NCI-H2107 treated with DMSO at 0.1 percent for 48 hours (cell line): ENCODE measurements around the gene TRAF3.
"Not testable (repeated sequence)": the region's sequence is repeated elsewhere in the genome, so short reads cannot be mapped to it uniquely, and the experiment has no call there.

Experiments used
- DNase-seq: peaks from one replicate; lab custom pipeline; 2025; ENCODE audit not compliant: unreplicated experiment; lab: John Stamatoyannopoulos, UW

TRAF3 gene

DNA sequence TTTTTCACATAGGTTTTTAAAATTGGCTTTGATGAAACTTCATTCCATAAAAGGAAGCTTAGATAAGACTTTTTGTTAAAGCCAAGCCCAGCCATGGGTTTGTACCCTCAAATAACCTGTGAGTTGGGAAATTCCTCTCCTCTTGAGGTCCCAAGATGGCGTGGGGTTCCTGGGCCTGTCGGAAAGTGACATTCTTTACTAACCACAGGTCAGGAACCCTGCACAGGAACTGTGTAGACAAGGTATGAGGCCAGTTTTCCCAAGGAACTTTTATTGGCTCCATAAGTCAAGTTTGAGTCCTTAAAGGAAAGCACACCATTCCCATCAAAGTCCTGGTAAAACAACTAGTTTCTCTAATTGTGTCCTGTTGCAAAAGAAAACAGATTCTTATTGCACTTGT, 80.2 kb downstream of the TRAF3 start:
- DNase-seq: no peak

DNA sequence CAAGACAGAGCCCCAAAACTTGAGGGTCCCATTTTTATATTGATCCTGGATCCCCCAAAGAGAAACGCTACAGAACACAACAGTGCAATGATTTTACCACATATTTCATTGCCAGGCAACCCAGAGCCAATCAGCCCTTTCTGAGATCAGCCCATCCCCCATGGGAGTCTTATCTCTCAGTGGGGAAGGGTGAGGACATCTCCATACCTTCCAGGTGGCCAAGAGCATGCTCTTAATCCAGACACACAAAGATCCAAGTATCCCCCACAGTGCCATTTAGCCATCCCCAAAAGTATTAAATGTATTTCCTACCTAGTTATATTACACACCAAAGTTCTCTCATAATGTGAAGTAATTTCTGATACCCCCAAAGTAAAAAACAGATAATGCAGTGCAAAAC, 82.7 kb downstream of the TRAF3 start:
- no peak for DNase-seq

DNA sequence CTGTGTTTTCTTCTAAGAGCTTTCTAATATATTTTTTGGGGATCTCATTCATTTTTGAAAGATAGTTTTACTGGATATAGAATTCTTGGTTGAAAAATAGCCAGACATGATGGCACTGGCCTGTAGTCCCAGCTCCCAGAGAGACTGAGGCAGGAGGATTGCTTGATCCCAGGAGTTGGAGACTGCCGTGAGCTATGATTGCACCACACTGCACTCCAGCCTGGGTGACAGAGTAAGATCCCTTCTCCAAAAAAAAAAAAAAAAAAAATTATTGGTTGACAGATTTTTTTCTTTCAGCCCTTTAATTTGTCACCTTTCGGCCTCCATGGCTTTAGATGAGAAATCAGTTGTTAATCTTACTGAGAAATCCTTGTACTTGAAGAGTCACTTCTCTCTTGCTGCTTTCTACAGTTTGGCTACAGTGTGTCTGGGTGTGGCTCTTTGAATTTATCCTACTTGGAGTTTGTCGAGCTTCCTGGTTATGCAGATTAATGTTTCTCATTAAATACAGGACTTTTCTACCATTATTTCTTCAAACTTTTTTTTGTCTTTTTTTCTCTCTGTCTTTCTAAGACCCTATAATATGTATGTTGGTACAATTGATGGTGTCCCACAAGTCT, 85.0 kb downstream of the TRAF3 start:
- no peak for DNase-seq

DNA sequence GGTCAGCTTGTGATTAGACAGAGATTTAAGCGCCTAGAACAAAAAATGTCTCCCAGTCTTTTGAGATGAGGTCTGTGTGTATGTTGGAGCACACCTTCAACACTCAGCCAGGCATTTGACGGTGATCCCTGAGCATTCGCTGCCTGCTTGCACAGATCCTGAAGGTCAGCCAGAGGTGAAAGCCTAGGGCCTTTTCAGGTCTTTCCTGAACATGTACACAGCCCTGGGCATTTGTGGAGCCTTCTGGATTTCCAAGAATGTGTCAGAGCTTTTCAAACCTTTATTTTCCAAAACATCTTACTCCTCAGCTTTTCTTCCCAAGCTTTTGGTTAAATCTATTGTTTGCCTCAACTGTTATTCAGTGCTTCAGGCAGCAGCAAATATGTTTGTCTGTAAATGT, 86.1 kb downstream of the TRAF3 start:
- no peak for DNase-seq

DNA sequence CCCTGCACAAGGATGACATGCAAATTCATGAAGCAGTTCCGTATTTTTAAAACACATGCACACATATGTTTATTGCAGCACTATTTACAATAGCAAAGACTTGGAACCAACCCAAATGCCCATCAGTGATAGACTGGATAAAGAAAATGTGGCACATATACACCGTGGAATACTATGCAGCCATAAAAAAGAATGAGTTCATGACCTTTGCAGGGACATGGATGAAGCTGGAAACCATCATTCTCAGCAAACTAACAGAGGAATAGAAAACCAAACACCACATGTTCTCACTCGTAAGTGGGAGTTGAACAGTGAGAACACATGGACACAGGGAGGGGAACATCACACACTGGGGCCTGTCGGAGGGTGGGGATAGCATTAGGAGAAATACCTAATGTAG, 88.7 kb downstream of the TRAF3 start:
- DNase-seq: not testable (repeated sequence)

DNA sequence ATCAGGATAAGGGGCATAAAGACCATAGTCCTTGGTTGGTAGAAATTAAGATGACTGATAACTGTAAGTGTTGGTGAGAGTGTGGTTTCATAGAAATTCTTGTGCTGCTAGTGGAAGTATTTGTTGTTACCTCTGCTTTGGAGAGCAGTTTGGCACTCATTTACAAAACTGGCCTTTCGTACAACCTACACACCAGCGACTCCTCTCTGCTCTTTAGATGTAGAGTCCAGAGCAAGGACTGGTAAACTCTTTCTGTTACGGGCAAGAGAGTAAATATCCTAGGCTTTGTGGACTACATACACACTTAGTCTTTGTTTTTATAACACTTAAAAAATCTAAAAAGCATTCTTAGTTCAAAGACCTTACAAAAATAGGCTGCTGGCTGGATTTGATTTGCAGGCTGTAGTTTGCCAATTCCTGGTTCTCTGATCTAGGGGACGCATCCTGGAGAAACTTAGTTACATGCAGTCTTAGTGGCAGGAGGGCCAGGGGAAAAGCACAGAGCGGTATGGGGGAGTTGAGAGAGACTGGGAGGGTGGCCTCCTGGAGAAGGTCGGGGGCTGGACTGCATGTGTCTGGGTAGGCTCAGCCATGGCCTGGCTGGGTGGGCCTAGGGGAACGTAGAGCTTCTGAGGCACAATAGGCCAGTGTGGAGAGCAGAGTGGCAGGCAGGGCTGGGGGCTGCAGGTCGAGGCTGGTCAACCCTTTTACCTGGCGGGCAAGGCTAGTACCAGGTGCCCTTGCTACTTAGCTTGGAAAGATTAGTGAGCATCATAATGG, 89.9 kb downstream of the TRAF3 start:
- no peak for DNase-seq

DNA sequence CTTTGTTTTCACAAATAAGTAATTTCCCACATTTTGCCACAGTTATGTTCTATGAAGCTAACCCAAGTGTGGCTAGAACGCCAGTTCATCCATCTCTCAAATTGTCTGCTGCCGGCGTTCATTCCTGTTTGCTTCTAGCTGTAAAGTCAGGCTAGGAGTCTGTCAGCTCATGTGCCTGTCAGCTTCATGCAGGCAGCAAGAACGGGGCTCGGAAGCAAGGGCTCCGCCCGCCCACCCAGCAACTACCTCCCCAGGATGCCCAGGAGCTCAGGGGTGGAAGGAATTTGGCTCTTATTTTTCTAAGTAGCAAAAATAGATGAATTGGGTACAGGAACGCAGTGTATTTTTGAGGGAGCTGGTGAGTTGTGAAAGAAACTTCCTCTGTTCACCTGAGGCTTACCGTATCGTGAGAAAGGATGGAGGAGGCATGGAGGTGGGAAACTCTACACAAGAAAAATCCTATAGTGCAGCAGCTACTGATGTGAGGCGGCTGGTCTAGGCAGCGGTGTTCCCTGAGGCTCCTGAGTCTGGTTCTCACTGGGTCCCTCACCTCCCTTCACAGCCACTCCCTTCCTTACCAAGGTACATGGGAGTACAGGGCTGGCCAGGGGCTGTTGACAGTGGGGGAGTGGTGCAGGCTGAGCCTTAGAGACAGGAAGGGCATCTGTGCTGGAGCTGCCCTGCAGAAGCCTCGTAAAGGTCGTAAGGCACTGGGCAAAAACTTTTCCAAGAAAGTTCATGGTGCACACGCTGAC, 90.8 kb downstream of the TRAF3 start:
- DNase-seq: no peak

DNA sequence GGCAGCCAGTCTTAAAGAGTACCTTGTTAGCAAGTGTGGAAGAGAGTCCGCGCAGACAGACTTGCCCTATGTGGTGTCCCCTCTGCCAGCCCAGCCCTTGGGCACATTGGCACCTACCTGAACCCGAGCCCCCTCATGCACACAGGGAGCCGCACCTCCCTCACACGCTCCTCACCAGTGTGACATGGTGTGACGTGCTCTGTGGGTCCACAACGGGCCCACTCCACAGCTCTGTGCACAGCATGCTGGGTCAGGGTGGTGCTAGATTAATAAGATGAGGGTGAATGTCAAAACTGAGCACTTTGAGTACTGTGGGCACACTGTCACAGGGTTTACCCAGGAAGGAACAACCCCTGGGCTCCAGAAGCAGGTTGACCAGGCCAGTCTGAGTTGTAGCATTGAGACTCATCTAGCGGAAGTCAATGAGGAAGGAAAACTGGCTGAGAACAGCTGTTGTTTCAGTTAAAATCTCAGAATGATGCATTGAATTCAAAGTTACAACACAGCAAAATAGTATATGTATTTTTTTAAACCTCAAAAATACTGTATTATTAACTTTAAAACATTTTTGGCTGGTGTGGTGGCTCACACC, 91.8 kb downstream of the TRAF3 start:
- no peak for DNase-seq

DNA sequence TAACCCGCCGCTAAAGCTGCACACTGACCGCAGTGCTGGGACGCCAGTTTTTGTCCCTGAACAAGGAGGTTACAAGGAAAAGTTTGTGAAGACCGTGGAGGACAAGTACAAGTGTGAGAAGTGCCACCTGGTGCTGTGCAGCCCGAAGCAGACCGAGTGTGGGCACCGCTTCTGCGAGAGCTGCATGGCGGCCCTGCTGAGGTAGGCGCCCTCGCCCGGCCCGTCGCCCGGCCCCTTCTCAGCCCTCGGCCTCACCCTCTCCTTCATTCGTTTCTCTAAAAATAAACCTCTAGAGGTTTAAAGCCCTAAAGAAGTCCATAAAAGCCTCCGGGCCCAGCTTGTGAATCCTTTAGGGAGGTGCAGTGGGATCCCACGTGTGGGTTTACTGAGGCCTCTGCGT, 93.0 kb downstream of the TRAF3 start:
- no peak for DNase-seq

DNA sequence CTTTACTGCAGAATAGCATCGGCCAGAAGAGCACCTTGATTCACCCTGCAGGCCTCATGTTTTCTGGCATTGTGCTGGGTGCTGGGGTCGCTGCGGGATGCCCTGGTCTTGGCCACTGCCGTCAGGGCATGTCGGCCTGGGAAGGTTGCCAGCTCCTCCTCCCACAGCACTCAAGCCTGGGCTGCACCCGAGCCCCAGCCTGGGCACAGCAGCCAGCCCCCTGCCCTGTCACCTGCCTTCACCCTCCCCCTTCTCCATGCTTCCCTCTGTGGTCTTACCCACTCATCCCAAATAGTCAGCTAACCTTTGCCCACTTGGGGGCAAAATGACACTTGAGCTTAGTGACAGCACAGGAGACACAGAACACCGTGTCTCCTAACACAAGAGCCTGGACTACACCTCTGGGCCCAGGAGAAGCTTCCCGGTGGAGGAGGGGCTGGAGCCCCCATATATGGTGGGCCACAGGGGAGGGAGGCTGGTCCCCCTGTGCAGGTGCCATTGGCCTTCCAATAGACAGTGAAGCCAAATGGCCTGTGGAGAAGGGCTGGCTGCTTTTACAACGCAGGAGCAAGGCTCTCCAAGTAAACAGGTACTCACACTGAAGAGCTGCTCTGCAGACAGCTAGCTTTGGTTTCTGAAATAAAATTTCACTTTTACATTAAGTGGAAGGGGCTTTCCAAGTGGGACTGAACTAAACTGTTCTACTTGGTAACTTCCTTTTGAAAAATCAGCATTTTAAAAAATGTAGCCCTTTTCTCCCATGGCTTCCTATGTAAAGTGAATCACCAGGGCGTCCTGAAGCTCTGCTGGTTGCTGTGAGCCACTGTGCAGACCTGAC, 94.0 kb downstream of the TRAF3 start:
- no peak for DNase-seq

DNA sequence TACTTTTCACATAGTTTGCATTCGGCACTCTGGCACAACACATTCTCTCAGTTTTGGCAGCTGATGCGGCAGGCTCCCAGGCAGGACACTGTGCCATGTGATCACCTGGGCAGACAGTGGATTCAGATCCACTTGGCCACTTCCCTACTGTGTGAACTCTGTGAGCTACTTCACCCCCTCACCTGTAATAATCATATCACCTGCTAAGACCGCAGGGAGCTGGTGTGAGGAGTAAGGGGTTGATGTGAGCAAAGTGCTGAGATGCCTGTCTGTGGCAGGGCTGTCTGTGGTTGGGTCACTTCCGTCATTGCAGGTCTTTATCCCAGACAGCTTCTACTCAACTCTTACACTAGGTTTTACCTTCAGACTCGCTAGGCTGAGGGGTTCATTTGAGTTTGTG, 94.8 kb downstream of the TRAF3 start:
- no peak for DNase-seq

DNA sequence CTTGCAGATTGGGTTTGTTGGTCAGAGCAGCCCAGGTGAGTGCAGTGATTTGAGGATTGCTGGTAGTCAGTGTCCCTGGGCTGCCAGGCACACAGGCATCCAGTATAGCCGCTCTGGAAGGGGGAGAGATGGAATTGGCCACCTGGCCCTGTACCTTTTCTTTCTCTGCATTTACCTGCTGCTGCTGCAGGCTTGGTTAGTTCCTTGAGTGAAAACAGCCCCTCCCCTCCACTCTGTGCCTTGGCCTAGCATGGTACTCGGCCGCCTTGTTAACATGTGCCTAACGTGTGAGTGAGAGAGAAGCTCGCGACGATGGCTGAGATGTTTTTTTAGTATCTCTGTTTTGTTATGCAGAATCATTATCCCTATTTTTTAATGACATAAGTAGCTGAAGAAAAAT, 95.9 kb downstream of the TRAF3 start:
- DNase-seq: no peak

DNA sequence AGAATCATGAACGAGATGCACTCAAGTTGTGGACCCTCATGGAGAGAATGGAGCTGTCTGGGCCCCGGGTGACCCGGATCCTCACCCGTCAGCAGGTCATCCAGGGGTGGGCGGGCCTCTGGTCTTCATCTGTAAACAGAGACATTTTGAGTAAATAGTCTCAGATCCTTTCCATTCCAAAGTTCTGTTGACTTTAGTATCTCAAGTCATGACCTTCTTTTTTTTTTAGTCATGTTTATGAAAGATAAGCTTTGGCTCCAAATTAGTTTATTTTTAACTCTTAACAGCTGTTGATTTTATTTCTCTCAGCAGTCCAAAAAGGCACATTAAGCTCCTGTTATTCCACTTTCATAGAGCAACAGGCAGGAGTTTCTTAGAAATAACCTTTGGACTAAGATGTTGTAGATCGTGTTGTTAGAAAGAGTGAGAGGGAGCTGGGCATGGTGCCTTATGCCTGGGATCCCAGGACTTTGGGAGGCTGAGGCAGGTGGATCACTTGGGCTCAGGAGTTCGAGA, 96.4 kb downstream of the TRAF3 start:
- DNase-seq: no peak

DNA sequence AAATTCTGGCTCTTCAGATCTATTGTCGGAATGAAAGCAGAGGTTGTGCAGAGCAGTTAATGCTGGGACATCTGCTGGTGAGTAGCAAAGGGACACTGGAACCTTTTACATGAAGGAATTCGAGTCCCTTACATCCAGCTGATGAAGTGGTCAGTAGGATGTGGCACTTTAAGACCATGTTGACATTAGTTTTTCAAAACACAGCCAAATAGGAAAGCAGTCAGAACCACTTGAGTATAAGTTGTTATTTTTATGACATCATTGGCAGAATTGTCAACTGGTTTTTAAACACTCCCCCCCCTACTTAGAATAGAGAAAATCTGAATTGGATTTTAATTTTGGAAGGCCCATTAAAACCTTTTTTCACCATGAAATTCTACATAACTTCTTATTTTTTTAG, 98.4 kb downstream of the TRAF3 start:
- no peak for DNase-seq

DNA sequence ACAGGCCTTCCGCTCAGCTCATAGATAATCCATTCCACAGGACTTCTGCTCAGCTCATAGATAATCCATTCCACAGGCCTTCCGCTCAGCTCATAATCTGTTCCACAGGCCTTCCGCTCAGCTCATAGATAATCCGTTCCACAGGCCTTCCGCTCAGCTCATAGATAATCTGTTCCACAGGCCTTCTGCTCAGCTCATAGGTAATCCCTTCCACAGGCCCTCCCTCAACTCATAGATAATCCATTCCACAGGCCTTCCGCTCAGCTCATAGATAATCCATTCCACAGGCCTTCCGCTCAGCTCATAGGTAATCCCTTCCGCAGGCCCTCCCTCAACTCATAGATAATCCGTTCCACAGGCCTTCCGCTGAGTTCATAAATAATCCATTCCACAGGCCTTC, 100.3 kb downstream of the TRAF3 start:
- DNase-seq: not testable (repeated sequence)

DNA sequence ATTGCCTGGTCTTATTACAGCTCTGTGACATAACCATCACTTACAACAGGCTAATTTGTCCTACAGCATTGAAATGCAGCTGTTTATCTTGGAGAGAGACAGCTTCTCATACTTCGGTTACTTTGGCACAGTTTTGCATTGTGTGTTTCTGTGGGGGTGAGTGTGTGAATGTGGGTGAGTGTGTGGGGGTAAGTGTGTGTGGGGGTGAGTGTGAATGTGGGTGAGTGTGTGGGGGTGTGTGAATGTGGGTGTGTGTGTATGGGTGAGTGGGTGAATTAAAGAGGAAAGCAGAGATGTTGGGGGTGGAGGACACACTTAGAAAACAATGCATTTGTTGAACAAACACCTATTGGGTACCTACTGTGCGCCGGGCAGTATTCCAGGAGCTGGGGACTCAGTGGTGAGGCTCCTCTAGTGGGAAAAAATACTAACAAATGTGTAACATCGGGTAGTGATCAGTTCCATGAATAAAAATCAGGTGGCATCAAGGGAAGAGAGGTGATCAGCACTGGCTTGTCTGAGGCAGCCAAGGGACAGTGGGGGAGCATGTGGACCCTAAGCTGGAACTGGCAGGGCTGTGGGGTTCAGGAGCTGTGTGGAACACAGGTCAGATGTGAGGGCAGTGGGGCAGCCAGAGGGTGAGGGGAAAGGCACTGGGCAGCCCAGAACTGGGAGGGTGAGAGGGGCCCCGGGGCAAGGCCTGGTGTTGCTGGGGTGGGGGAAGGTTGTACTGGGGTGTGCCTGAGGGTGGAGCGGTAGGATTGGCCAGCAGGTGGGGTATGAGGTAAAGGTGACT, 101.1 kb downstream of the TRAF3 start:
- DNase-seq: no peak

DNA sequence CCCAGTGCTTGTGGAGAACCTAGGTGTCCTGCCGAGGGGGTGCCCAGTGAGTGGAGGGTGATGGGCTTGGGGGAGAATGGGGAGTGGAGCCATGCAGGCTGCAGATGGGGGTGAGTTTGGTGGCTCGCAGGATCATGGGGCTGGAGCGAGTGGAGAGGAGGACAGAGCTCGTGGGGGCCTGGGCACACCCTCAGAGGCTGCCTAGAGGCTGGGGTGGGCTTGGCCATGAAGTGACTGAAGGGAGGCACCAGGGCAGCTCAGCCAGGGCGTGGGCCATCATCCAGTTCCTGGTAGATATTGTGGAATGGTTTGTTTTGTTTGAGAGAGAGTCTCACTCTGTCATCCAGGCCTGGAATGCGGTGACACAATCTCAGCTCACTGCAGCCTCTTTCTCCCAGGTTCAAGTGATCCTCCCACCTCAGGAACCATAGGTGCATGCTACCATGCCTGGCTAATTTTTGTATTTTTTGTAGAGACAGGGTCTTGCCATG, 101.8 kb downstream of the TRAF3 start:
- no peak for DNase-seq

DNA sequence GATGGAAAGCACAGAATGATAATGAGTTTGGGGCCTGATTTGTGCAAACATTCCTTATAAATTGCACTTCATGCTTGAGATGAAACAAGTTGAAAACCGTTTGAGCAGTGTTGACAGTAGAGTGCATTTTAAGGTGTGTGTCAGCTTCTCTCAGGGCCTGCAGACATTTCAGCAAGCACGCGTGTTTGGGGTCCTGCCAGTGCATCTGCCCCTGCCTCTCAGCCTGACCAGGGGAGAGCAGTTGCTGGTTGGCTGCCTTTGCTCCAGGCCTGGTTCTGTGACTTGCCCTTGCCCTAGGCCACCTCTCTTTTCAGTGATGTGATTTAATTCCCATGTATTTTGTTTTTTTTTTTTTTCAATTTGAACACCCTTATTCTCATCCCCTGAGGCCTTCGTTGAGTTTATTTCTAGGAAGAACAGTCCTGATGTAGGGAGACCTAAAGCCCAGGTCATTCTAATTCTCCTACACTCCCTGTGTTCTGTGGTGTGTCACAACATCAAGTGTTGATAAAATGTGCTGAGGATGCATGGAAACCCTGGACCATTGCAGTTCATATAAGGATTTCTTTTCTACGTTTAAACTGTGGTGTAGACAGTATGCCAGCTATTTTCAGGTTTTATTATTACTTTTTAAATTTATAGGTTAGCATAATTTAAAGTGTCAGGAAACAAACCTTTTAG, 105.1 kb downstream of the TRAF3 start:
- no peak for DNase-seq

DNA sequence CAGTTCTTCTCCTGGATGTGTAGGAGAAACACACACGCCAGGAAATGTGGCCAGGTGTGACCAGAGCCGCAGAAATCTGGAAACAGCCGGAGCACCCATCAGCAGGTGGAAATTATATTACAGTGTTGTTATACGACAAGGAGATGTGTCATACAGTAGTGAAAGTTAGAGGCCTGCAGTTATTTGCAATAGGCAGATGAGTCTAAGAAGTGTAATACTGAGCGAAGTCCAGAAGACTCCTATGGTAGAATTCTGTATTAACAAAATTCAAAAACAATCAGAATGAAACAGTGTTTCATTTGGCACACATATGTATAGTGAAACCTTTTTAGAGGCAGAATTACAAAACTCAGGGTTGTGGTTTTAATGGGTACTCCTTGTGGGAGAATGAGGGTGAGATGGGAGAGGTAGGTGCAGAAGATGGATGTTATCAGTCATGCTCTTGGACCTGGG, 105.9 kb downstream of the TRAF3 start:
- DNase-seq: no peak
